Measurements from ENCODE around the gene LILRB2.
"Not testable (repeated sequence)": the region's sequence is repeated elsewhere in the genome, so short reads cannot be mapped to it uniquely, and the experiment has no call there.

LILRB2 gene

DNA sequence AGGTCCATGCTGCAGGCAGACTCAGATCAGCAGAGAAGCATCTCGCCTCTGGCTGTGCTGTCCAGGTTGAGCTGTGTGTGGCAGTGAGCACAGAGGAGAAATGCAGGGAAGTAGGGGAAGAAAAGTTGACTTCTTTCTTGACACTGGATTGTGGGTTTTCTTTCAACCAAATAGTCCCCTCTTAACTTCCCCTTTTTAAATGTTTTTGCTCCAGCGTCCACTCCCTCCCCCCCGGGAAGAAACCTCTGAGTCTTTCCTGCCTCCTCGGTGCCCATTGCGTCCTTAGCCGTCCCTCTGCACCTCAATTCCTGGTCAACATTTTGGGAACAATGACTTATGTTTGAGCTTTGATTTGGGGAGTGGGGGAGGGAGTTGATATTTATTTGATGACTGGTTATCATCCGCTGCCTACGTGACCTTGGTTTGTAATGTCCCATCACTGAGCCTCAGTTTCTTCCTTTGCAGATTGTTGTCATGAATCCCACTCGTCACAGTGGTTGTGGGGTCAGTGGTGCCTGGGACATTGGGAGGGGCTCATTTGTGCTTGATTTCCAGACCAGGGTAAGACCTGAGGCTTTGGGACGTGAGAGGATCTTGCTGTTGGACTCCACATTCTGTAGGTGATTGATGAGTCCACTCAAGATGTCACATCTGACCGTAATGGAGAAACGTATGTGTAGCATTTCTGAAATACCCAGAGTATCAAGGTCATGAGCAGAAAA is at the start of gene LILRB2:
Gene LILRB2, minus strand, starts transcription at position 104 of the 722 bp plus-strand sequence. CDS start 614 bp downstream, outside the sequence.
- no peak for ATAC-seq

DNA sequence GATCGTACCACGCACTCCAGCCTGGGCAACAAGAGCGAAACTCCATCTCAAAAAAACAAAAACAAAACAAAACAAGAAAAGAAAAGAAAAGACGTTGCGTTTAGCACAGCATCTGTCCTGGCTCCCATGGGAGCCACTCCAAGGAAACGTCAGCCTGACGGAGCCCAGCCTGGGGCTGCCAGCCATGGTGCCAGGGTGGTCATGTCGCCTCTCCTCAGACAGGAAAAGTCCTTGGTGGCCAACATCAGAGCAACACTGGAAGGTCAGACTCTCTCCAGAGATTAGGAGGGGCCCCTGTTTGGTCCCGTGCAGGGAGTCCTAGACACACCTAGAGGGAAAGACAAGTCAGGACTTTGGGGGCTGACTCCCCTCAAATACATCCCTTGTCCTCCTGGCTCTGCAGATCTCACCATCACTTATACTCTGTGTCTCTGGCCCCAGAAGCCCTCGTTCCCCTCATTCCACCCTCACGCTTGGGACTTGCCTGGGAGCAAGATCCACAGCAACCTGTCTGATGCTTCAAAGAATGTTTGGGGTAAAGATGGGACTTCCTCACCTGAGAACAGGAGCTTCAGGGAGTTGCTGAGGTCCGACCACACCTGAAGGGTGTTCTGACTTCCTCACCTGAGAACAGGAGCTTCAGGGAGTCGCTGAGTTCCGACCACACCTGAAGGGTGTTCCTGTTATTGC is 48.7 kb upstream of the LILRB2 start:
- ATAC-seq, result no peak

DNA sequence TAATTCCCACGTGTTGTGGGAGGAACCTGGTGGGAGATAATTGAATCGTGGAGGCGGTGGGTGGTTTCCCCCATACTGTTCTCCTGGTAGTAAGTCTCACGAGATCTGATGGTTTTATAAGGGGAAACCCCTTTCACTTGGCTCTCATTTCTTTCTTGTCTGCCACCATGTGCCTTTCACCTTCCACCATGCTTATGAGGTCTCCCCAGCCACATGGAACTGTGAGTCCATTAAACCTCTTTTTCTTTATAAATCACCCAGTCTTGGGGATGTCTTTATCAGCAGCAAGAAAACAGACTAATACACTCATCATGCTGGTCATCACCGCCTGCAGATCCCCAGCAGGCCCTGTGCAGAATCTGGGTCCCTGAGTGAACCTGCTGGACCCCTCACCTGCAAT is 47.9 kb upstream of the LILRB2 start:
- not testable (repeated sequence) for ATAC-seq

DNA sequence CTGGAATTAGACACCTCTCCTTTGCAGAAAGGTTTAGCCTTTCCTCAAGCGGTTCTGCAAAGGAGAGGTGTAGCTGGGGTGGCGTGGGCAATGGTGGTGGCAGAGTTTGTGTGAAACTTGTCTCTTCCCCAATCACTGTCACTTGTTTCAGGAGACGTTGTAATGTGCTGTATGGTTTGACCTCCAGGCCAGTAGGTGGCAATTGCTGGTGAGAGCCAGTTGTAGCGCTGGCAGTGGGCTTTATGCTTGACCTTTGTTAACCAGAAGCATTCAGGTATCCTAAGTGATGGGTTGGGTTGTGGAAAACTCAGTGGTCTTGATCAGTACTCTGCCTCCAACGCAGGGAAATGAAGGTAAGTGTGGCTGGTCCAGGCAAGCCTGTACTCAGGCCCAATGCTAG is 44.7 kb upstream of the LILRB2 start:
- ATAC-seq, result no peak

DNA sequence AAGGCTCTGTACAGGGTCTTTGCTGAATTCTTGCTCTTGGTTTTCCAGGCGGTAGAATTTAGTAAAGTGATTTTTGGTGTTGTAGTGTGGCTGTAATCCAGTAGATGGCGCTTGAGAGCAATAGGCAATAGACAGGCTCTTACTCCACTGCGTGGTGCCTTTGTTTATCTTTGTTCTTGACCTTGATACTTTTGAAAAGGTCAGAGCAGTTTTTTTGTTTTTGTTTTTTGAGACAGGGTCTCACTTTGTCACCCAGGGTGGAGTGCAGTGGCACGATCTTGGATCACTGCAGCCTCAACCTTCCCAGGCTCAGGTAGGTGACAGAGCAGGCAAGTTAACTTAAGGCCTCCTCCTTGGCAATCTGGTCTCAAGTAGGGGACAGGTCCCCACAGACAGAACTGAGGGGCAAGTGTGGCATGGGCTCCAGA is 44.3 kb upstream of the LILRB2 start:
- peak; percentile 36 to 37 for ATAC-seq

DNA sequence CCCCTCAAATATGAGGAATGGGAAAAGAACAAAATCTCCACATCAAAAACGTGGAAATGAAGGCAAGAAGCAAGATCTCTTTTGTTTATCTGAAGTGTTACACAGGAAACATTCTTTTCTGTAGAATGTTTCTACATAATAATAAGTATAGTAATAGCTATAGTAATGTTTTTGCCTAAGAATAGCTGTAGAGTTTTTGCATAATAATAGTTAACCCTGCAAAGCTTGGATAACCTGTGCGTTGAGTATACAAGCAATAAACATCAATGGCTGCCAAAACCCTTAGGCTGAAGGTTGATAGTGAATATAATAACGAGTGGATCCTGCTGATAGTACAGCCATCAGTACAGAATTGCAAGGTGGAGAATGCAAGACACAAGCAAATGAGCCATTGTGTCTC is 43.2 kb upstream of the LILRB2 start:
- ATAC-seq, result no peak

DNA sequence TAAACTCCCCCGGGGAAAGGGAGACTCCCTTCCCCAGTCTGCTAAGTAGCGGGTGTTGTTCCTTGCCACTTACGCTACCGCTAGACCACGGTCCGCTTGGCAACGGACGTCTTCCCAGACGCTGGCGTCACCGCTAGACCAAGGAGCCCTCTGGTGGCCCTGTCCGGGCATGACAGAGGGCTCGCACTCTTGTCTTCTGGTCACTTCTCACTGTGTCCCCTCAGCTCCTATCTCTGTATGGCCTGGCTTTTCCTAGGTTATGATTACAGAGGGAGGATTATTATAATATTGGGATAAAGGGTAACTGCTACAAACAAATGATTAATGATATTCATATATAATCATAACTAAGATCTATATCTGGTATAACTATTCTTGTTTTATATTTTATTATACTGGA is 42.0 kb upstream of the LILRB2 start:
- not testable (repeated sequence) for ATAC-seq

DNA sequence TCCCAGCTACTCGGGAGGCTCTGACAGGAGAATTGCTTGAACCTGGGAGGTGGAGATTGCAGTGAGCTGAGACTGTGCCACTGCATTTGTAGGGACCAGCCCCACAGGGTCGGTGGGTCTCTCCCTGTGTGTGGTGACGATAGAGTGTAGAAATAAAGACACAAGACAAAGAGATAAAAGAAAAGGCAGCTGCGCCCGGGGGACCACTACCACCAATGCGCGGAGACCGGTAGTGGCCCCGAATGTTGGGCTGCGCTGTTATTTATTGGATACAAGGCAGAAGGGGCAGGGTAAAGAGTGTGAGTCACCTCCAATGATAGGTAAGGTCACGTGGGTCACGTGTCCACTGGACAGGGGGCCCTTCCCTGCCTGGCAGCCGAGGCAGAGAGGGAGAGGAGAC is 41.4 kb upstream of the LILRB2 start:
- ATAC-seq, result not testable (repeated sequence)

DNA sequence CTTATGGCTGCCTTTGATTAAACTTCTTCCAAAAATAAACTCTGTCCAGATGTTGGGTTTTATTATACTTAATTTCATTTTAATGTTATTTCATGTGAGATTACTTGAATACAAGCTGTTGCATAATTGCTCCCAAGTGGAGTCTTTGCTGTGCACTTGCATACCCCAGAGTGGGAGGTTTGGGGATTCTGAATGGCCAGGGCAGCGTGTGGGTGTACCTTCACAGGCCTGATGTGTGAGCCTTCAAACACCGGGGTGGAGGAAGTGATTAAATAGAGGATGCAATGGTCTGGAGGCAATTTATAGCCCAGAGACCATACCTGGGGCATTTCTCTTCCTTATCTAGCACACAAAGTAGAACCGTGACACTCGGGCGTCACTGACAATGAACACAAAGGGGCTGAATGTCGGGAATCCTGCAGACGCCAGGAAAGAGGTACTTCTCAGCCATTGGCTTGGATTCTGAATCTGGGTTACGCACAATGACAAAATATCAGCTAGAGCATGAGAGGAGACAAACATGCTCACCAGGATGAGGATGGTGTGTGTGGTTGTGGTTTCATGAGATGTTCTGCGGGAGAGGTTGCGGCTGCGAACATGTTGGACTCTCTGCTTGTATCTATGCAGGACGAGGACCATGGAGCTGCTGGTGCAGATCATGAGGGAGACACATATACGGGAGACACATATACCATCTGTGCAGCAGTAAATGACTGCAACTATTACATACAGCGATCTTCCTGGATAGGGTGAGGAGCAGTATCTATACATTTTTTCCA is 39.2 kb upstream of the LILRB2 start:
- no peak for ATAC-seq

DNA sequence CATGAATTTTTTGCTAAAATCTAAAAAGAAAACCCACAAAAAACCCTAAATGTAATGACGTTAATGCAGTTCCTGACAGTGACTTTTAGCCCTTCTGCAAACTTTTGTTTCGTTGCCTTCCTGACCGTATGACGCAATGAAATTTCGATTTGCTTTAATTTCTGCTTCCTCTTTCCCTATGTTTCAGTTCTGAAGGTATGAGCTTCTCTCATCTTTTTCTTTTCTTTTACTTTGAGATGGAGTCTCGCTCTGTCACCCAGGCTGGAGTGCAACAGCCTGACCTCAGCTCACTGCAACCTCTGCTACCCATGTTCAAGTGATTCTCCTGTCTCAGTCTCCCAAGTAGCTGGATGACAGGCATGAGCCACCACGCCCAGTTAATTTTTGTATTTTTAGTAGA is 38.1 kb upstream of the LILRB2 start:
- no peak for ATAC-seq

DNA sequence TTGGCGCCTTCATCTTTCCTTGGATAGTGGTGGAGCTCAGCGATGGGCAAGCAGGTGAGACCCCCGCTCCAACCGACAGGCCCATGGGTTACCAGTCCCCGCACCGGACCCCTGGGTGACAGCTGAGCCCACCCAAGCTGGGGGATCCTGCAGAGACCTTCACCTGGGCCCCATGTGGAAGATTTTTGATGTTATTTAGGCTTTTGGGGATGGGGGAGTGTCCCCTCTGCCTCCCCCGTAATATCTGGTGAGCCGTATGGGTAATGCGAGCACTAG is 37.0 kb upstream of the LILRB2 start:
- ATAC-seq, result no peak

DNA sequence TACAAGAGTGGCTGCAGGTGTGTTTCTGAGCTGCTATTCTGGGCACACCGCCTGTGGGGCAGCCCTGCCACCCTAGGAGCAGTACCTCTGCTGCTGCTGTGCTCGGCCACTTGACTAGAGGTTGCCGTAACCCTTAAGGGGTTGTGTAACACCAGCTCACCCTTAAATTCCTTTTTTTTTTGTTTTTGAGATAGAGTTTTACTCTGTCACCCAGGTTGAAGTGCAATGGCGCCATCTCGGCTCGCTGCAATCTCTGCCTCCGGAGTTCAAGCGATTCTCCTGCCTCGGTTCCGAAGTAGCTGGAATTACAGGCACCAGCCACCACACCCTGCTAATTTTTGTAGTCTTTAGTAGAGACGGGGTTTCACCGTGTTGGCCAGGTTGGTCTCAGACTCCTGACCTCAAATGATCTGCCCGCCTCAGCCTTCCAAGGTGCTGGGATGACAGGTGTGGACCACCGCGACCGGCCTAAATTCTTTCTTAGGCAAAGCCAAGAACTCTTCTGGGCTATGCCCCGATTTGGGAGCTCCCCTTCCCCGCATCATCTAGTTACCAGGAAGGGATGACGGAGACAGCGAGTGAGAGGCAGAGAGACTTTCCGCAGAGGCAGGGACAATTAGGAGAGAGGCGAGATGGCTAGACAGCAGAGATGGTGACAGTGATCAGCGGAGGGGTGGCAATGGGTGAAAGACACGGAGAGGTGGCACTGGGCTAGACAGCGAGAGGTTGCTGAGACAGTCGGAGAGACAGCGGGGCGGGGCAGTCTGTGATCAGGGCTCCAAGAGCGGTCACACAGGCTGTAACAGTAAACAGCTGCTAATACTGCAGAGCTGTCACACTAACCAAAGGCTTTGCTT is 36.4 kb upstream of the LILRB2 start:
- ATAC-seq, result no peak

DNA sequence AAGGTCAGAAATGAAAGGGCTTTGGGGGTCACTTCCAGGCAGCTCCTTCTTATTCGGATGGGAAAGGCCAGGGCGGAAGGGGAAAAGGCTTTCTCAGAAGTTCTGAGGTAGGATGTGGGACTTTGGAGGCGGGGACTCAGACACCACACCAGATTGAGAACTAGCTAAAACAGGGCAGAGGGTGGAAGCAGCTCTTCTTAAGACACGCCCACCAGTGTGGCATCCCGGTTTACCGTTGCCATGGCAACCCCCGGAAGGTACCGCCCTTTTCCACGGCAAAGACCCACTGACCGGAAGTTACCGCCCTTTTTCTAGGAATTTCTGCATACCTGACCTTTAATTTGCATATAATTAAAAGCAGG is 35.8 kb upstream of the LILRB2 start:
- no peak for ATAC-seq

DNA sequence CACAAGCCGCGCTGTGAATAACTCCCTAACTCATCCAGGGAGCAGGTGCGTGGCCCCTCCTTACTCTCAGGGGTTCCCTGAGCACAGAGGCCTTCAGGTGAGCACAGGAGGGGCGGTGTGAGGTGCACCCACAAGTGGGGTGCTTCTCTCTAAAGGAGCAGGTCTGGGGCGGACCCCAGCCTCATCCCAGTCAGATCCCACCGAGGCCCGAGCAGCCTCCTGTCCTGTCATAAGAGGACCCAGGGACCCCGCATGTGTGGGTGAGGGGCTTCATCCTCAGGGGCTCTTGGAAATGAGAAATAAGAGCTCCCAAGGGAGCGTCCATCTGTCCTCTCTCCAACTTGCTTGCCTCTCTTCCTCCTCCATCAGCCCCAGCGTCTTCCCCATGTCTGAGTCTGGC is 35.0 kb upstream of the LILRB2 start:
- ATAC-seq, result no peak

DNA sequence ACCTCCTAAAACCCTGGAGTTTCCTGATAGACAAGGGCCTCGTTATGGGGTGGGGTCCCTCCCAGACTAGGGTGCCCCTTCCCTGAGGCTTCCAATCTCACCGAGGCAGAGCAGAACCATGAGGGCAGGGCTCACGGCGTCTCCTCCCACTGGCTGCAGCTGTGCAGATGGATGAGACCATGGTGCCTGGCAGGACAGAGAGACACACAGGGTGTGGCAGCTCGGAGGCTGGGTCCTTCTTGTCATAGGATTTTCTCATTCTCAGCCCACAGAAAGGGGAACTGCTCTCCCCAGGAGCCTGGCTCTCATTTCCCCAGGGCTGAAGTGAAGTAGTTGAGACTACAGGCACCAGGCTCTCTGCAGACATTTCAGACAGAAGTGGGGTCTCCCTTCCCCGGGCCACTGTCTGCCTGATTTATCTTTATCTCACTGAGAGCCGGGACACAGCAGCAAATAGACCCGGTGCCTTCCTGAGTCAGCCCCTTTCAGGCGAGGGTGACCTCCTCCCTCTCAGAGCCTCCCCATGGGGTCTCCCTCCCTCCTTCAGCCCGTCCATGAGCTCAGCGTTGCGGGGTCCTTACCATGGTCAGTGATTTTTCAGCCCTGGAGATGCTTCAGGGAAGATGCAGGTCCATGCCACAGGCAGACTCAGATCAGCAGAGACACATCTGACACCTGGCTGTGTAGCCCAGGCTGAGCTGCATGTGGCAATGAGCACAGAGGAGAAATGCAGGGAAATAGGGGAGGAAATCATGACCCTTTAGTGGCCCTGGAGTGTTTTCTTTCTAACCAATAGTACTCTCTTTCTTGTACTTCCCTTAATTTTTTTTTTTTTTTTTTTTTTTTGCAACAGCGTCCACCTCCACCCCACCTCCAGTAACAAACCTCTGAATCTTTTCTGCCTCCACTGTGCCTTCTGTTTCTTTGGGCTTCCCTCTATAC is 31.8 kb upstream of the LILRB2 start, which contains the start of gene LILRA5:
Gene LILRA5, minus strand, starts transcription at position 731 of the 942 bp plus-strand sequence. Its CDS starts 147 bp downstream, at position 584.
- peak in 1 of 2 donors; percentile 24 for ATAC-seq

DNA sequence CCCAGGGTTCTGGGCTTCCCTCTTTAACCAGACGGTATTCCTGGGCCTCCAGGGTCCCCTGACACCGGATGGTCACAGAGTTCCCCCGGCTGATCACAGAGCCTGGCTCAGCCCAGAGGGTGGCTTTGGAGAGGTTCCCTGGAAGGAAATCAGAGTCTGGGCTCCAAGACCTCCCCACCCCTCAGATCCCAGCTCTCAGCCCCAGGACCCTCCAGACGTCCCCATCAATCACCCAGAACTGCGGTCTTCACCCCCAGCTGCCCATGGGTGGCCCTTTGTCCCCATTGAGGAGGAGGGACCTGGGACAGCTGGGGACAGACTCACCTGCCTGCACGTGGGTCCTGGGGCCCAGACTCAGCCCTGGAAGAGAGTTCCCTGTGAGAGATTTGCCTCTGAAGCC is 31.1 kb upstream of the LILRB2 start:
- ATAC-seq, result no peak

DNA sequence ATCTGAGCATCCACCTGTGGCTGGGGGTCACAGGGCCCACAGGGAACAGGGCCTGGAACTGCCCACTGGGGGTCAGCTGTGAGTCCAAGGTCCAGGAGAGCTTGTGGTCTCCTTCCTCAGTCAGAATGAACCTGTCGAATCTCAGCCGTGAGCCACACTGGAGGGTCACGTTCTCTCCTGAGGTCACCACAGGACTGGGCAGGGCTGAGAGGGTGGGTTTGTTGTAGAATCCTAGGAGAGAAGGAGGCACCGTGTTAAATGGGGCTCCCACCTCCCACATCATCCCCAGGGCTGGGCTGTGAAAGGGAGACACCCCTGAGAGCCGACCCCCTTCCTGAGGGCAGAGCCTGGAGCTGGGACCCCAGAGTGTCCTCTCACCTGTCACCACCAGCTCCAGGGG is 30.6 kb upstream of the LILRB2 start:
- ATAC-seq, result no peak

DNA sequence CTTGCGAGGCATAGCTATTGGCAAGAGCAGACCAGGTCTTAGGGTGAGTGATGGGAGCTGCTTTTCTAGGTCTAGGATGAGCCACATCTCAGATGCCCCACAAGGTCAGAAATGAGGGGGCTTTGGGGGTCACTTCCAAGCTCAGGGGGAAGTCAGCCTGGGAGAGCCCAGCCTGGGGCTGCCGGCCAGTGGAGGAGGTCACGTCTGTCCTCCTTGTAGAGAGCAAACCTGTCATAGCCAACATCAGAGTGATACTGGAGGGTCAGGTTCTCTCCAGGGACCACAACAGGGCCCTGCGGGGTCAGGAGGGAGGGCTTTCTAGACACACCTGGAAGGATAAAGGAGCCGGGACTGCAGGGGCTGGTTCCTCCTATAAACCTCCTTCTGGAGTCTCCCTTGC is 29.6 kb upstream of the LILRB2 start:
- ATAC-seq, result no peak

DNA sequence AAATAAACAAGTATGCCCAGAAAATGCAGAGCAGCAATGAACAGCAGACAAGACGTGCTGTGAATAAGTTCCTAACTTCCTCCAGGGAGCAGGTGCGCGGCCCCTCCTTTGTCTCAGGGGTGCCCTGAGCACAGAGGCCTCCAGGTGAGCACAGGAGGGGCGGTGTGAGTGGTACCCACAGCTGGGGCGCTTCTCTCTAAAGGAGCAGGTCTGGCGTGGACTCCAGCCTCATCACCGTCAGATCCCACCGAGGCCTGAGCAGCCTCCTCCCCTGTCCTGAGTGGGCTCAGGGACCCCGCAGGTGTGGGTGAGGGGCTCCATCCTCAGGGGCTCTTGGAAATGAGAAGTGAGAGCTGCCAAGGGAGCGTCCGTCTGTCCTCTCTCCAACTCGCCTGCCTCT is 28.9 kb upstream of the LILRB2 start:
- ATAC-seq, result no peak

DNA sequence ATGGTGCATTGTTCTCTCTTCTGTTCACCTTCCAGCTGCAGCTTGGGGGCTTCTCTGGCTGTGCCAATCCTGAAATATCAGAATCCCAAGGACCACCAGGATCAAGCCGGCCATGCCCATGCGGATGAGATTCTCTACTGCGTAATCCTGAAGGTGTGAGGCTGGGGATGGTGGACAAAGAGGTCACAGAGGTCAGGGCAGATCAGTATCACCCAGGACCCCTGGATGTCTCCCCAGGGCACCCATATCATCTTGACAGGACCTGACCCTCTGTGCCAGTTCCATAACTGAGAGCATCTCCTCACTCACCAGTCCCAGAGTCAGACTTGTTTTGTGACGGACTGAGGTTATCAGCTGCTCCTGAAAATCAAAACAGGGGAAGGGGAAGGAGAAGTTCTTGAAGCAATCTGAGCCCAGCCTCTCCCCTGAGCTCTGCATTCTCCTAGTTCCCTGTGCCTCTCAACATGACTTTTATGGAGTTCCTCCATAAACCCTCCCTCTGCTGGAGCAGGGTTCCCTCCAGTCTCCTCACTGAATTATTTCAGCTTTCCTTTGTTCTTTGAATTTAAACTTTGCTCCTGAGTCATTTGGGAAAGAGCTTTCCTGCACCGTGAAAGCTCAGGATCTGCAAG is 26.6 kb upstream of the LILRB2 start:
- ATAC-seq, result no peak

DNA sequence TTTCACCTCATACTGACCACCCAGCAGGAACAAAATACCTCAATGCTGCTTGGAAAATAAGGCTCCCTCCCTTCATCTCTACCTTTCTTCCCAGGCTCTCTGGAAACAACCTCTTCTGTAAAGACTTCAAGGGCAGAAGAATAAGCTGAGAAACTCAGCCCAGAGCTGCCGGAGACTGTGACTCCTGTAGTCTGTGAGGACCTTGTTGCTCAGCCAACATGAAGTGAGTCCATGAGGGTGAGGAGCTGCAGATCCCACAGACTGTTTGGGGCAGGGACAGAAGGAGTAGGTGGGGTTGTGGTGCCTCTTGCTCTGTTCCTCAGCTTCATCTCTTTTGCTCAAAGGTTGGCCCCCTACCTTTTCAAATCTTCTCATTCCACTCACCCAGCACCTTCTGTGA is 24.2 kb upstream of the LILRB2 start:
- ATAC-seq, result no peak
